NCI-H82 (cell line): Measurements from ENCODE around the gene AGRP.

Experiments used
- DNase-seq: peaks from one replicate; lab custom pipeline; 2025; lab: John Stamatoyannopoulos, UW

The AGRP gene

GRCh38 chr16:67445441-67445912 is 37.9 kb downstream of the AGRP start:
- no peak for DNase-seq

GRCh38 chr16:67445126-67445426 is 38.3 kb downstream of the AGRP start:
- no peak for DNase-seq

- no peak for DNase-seq
Observed at GRCh38 chr16:67444259-67445125, 38.9 kb downstream of the AGRP start.

- no peak for DNase-seq
Observed at GRCh38 chr16:67443265-67443664, 40.1 kb downstream of the AGRP start.

GRCh38 chr16:67442581-67443255 is 40.6 kb downstream of the AGRP start:
- DNase-seq = no peak

- DNase-seq = no peak
Observed at GRCh38 chr16:67441907-67442306, 41.4 kb downstream of the AGRP start.

GRCh38 chr16:67441271-67441753 is 42.0 kb downstream of the AGRP start:
- DNase-seq = peak; percentile 45

- no peak for DNase-seq
Observed at GRCh38 chr16:67438824-67439393, 44.4 kb downstream of the AGRP start.

GRCh38 chr16:67438098-67438791 is 45.1 kb downstream of the AGRP start:
- no peak for DNase-seq

- no peak for DNase-seq
Observed at GRCh38 chr16:67437513-67437912, 45.8 kb downstream of the AGRP start.

GRCh38 chr16:67436640-67437193 is 46.6 kb downstream of the AGRP start:
- DNase-seq = no peak

GRCh38 chr16:67435758-67436164 is 47.6 kb downstream of the AGRP start:
- DNase-seq = peak; percentile 15

- DNase-seq = no peak
Observed at GRCh38 chr16:67433131-67433719, 50.1 kb downstream of the AGRP start.
